ENCODE results near the gene LPO. TPM values are rescaled to one million over a fixed set of nuclear protein-coding genes. Genes with fewer than 3 reads are reported as not detected.

Gene LPO
- total RNA-seq, 1 donor from 2014 or later: not detected

DNA sequence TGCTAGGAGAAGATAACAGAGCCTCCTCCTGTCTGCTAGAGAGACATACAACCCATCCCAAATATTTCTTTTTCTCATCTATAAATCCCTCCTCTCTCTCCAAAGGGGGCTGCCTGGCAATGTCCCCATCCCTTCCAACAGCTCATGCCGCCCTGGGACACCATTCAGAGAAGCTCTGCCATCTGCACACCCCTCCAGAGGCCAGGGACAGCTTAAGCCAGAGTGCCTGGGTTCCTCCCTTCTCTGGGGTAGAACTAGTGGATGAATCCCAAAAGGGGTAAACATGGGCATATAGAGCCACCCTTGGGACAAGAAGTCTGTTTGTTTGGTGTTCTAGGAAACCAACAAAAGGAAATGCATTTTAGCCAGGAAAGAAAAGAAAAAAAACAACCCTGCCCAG, 2.6 kb upstream of the LPO start:
- Mint-ChIP-seq H3K4me3 (no peak overlapping the region), H3K9me3 (no peaks in the 10 kb centered on the region), H3K4me1 (peaks cover 7% of the 10 kb centered on the region), H3K27ac (no peak overlapping the region), H3K27me3 (peaks cover 58% of the 10 kb centered on the region), H3K36me3 (ENCODE audit: low read depth) (no peaks in the 10 kb centered on the region)
- no peak for DNase-seq
- intact Hi-C loops (cut with micrococcal nuclease): no loop called here

DNA sequence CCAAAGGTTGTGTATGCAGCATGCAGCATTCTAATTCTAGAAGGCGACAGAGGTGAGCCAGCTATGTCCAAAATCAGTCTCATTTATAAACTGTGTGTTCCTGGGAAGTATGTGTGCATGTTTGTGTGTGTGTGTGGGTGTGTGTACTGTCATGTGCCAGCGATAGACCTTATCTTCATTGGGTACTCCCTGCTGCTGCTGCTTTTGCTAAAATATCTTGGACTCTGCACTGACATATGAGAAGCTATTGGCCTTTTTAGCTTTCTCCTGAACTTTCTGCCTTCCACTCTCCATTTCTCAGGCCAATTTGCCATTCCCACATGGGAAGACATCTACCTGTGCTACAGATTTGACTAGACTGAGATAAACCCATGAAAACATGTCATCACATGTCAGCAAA, 2.0 kb upstream of the LPO start:
- no peak overlapping the region for H3K4me3 Mint-ChIP-seq
- H3K27me3 Mint-ChIP-seq: peaks cover 60% of the 10 kb centered on the region
- H3K36me3 Mint-ChIP-seq (ENCODE audit: low read depth): no peaks in the 10 kb centered on the region
- no peak for DNase-seq
- peaks cover 7% of the 10 kb centered on the region for H3K4me1 Mint-ChIP-seq
- no peaks in the 10 kb centered on the region for H3K9me3 Mint-ChIP-seq
- intact Hi-C loops (cut with micrococcal nuclease): no loop called here
- no peak overlapping the region for H3K27ac Mint-ChIP-seq

DNA sequence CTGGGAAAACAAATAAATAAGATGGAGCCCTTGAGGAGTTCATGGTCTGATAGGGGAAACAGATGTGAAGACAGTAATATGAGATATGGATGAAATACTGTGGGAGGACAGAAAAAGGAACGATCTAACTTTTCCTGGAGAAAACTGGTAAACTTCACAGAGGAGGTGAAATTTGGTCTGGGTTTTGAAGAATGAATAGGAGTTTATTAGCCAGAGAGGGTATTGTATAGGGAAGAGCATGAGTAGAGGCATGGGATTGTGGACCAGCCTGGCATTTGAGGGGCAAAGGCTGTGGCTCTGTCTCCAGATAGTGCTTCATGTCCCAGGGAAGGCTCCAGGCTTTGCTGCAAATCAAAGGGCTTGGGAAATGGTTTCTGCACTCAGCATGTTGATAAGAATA, 1.6 kb downstream of the LPO start:
- no peak for DNase-seq
- Mint-ChIP-seq H3K36me3 (ENCODE audit: low read depth) (no peaks in the 10 kb centered on the region), H3K4me1 (no peaks in the 10 kb centered on the region), H3K27ac (no peak overlapping the region), H3K27me3 (peaks cover 63% of the 10 kb centered on the region), H3K4me3 (no peak overlapping the region), H3K9me3 (no peaks in the 10 kb centered on the region)
- intact Hi-C loops (cut with micrococcal nuclease): no loop called here

DNA sequence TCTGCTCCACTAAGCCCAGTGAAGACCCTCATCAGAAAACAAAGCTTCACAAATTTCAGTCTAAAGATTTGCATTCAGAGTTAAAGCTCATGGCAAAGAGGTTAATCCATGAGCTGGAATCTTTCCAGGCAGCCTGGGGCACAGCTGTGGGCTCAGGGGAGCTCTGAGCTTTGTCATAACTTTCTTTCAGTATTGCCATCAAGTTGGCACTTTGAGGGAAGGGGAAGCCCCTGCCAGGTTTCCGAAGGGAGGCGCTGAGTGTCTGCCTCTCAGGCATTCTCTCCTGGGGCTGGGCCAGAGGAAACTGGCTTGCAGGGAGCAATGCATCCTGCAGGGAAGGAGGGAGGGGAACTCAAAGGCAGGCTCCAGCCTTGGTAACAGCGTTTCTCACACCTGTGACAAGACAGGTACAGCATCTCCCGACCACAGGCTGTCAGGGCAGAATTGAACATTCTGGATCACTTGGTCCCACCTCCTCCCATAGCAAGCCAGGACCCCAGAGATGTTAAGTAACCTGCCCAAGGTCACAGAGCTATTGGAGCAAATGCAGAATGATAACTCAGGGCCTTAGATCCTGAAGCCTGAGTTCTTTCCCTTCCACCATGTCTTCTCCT, 3.9 kb downstream of the LPO start:
- Mint-ChIP-seq H3K4me1 (no peaks in the 10 kb centered on the region), H3K27ac (no peak overlapping the region), H3K9me3 (no peaks in the 10 kb centered on the region), H3K27me3 (peaks cover 57% of the 10 kb centered on the region), H3K36me3 (ENCODE audit: low read depth) (no peaks in the 10 kb centered on the region), H3K4me3 (no peak overlapping the region)
- intact Hi-C loops (cut with micrococcal nuclease): no loop called here
- no peak for DNase-seq

DNA sequence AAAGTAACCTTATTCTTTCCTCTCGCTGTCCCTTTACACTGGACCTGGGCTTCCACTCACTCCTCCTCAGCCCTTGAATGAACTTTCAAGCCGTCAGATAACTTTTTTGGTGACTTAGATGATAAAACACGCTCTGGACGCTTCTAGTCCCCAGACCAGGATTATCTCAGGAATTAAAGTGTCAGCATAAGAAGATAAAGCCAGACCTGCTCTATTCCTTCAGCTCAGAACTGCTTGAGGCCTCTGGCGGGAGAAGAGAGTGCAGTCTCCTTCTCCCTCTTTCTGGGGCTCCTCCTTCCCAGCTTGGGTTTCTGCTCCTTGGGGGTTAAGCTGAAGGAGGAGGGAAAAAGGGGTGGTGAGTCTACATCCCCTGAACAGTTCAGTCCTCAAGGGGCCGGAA, 6.6 kb downstream of the LPO start:
- no peak for DNase-seq
- Mint-ChIP-seq H3K36me3 (ENCODE audit: low read depth) (no peaks in the 10 kb centered on the region), H3K4me1 (peaks cover 10% of the 10 kb centered on the region), H3K27me3 (peaks cover 45% of the 10 kb centered on the region), H3K4me3 (no peak overlapping the region), H3K27ac (no peak overlapping the region), H3K9me3 (no peaks in the 10 kb centered on the region)
- intact Hi-C loops (cut with micrococcal nuclease): no loop called here

DNA sequence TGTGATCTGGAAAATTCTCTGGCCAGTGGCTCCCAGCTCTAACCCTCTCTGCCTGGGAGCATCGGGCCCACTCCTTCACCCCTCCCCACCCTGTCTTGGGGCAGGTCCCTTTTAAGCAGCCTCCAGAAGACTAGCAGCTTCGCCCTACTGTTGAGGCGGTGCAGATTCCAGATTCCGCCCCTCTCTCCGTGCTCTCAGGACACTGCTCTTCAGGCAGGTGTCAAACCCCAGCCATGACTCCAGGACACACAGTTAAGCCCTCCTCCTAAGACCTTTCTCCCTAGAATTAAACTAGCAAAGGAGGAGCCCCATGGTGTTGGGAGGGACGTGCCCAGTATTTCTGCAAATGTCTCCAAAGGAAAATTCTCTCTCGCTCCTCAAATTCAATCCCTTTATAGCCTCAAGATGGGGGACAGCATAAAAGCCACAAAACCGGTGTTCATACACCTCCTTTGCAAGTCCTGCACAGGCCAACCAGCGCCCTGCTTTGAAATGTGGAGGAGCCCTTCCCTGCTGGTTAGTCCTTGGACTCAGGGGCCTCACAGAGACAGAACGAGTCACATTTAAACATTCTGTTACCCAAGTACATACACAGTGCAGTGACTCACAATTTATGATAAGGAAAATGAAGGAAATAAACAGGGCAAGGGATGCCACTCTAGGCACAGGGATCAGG, 7.2 kb downstream of the LPO start:
- intact Hi-C loops (cut with micrococcal nuclease): no loop called here
- Mint-ChIP-seq H3K36me3 (ENCODE audit: low read depth) (no peaks in the 10 kb centered on the region), H3K27me3 (peaks cover 45% of the 10 kb centered on the region), H3K4me1 (peaks cover 14% of the 10 kb centered on the region), H3K9me3 (no peaks in the 10 kb centered on the region), H3K4me3 (no peak overlapping the region), H3K27ac (no peak overlapping the region)
- no peak for DNase-seq

DNA sequence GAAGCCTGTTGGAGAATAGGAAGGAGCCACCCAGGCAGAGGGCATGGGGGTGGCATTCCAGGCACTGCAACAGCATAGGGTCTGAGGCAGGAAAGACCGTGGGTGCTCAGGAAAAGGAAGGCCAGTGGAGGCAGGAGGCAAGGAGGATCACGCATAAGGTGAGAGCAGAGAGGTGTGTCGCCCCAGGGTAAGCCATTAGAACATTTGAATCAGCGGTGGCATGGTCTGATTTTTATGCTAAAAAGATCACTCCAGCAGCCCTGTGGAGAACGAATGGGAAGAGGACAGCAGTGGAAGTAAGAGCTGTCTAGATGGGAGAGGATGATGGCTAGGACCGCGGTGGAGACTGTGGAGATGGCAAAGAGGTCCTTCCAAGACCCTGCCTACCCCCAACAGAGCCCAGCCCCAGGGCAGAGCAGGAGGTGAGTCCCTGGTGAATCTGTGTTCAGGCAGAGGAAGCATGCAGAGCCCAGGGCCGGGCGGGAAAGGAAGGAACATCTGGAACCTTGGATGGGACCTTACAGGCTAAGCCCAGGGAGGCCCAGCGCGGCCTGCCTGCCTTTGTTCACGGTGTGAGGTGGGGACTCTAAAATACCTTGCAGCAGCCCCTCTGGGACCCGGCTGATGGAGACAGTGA, 7.8 kb downstream of the LPO start:
- intact Hi-C loops (cut with micrococcal nuclease): no loop called here
- H3K9me3 Mint-ChIP-seq: no peaks in the 10 kb centered on the region
- H3K36me3 Mint-ChIP-seq (ENCODE audit: low read depth): no peaks in the 10 kb centered on the region
- no peak overlapping the region for H3K4me3 Mint-ChIP-seq
- peaks cover 48% of the 10 kb centered on the region for H3K27me3 Mint-ChIP-seq
- no peak overlapping the region for H3K27ac Mint-ChIP-seq
- H3K4me1 Mint-ChIP-seq: peaks cover 14% of the 10 kb centered on the region
- no peak for DNase-seq

DNA sequence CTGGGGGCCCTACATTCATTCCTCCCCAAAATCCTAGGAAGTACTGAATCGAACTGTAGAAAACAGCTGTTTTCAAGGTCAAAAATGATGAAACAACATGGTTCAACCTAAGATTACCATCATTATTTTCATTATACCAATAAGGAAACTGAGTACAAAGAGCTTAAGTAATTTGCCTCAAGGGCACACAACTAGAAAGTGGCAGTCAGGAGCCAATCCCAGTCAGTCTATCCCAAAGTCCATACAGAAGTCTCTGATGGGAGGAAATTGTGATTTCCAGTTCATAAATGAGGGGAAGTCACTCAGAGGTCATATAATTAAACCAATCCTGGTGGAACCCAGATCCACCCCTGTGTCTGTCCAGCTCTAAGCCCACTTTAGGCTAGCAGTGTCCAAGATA, 8.4 kb downstream of the LPO start:
- Mint-ChIP-seq H3K36me3 (ENCODE audit: low read depth) (no peaks in the 10 kb centered on the region), H3K4me3 (no peak overlapping the region), H3K9me3 (no peaks in the 10 kb centered on the region), H3K4me1 (peaks cover 14% of the 10 kb centered on the region), H3K27ac (no peak overlapping the region), H3K27me3 (peaks cover 48% of the 10 kb centered on the region)
- DNase-seq: no peak
- intact Hi-C loops (cut with micrococcal nuclease): no loop called here

DNA sequence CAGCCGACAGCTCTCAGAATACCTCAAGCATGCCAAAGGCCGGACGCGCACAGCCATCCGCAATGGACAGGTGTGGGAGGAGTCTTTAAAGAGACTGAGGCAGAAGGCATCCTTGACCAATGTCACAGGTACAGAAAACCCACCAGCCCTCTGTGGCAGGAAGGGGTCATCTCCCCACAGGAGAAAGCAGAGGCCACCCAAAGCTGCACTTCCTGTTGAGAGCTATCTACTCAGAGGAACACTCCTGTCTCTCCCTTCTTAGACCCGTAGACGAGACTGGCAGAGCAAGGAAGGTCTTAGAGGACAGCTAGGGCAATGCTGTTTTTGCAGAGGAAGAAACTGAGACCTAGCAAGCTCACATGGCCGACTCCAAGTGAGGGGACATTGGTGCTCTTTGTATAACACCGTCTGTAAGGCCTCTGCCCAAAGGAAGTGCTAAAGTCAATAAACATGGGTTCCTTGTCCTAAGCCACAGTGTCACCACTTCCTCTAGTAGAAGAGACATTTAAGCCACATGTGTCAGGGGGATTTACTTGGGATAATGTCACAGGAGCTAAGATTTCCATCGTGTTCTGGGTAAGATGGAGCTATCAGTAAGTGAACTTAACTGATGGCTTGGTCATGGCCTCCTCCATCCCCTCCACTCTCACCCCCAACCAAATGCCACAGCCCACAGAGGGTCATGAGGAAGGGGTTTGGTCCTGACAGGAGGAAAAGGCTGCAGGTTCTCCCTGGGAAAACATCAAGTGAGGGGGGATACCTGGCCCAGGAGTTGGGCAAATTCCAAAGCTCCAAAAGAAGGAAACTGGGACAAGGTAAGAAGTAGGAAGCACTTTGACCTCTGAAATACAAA, 9.4 kb downstream of the LPO start:
- intact Hi-C loops (cut with micrococcal nuclease): loop anchor here (2.0 kb wide), 1 partner anchor 199 kb away; no protein-coding TSS in a partner anchor
- no peaks in the 10 kb centered on the region for H3K9me3 Mint-ChIP-seq
- no peak for DNase-seq

DNA sequence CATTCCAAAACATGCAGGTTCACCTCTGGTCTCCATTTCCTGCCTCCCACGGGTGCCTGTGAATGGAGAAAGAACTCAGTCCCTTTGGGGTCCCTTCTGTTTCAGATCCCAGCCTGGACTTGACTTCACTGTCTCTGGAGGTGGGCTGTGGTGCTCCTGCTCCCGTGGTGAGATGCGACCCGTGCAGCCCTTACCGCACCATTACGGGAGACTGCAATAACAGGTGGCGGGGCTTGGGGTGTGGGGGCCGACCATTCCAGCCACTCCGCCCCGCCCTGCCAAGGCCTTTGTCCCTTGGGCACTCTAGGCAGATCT, 10.5 kb downstream of the LPO start:
- H3K27ac Mint-ChIP-seq: peak overlapping the region; percentile 15
- H3K4me3 Mint-ChIP-seq: peak overlapping the region; percentile 84
- H3K9me3 Mint-ChIP-seq: no peaks in the 10 kb centered on the region
- peaks cover 14% of the 10 kb centered on the region for H3K4me1 Mint-ChIP-seq
- no peak for DNase-seq
- H3K36me3 Mint-ChIP-seq (ENCODE audit: low read depth): no peaks in the 10 kb centered on the region
- H3K27me3 Mint-ChIP-seq: peaks cover 53% of the 10 kb centered on the region
- intact Hi-C loops (cut with micrococcal nuclease): loop anchor here (2.0 kb wide), 1 partner anchor 198 kb away; no protein-coding TSS in a partner anchor

More for the DNA sequence above, 9.4 kb downstream of the LPO start:
- peaks cover 53% of the 10 kb centered on the region for H3K27me3 Mint-ChIP-seq
- no peak overlapping the region for H3K27ac Mint-ChIP-seq
- H3K4me3 Mint-ChIP-seq: no peak overlapping the region
- H3K36me3 Mint-ChIP-seq (ENCODE audit: low read depth): no peaks in the 10 kb centered on the region
- peaks cover 14% of the 10 kb centered on the region for H3K4me1 Mint-ChIP-seq

DNA sequence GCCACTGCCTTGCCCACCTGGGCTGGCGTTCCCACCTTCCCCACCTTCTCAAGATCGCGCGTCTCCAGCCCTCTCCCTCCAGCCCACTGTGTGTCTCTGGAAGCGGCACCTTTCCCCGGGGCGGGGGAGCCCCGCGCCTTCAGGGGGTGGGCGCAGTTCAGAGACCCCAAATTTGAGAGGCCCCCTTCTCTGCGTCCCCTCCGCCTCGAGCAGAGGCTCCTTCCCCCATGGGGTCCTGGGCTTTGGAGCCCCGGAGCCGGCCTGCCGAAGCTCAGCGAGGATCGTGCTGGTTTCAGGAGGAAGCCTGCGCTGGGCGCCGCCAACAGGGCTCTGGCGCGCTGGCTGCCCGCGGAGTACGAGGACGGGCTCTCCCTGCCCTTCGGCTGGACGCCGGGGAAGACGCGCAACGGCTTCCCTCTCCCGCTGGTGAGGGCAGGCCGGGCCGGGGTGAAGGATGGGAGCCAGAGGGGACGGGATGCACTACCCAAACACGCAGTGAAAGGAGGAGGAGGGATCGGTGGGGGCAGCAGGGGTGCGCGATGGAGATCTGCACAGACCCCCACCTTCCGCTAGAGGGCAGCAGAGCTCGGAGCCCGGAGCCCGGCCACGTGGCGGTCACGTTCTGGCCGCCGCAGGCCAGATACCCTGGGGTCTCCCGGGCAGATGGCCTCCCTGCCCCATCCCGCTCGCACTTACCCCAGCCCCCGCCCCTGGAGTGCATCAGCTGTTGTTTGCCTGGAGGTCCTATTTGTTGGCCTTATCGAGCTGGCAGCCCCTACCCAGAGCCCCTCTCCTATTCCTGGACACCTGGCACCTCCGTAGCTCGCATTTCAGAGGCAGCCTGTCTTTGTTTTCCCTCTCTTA, 11.1 kb downstream of the LPO start:
- intact Hi-C loops (cut with micrococcal nuclease): loop anchor here (2.0 kb wide), 1 partner anchor 197 kb away; no protein-coding TSS in a partner anchor
- Mint-ChIP-seq H3K4me3 (peak overlapping the region; percentile 84), H3K27me3 (peaks cover 53% of the 10 kb centered on the region), H3K9me3 (no peaks in the 10 kb centered on the region), H3K27ac (peak overlapping the region; percentile 67), H3K36me3 (ENCODE audit: low read depth) (no peaks in the 10 kb centered on the region), H3K4me1 (peaks cover 14% of the 10 kb centered on the region)
- peak; percentile 92 for DNase-seq

DNA sequence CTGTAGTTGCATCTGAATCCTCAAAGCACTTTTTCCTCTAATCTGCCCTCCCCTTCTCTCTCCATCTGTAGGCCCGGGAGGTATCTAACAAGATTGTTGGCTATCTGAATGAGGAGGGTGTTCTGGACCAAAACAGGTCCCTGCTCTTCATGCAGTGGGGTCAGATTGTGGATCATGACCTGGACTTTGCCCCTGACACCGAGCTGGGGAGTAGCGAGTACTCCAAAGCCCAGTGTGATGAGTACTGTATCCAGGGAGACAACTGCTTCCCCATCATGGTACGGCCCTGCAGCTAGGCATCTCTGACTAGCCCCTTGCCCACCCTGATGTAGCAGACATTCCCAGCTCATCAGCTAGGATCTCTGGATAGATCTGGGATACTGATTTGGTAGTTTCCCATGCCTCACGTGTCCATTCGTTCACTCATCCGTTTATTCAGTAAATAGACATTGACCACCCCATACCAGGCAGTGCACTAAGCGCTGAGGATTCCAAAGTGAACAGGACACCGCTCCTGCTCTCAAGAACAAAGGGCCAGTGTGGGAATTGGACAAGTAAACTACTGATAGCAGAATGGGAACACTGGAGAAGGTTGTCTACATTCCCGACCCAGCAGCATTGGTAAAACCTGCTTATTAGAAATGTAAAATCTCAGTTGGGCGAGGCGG, 12.1 kb downstream of the LPO start:
- H3K4me1 Mint-ChIP-seq: peaks cover 14% of the 10 kb centered on the region
- H3K27ac Mint-ChIP-seq: peak overlapping the region; percentile 11
- no peak for DNase-seq
- H3K27me3 Mint-ChIP-seq: peaks cover 58% of the 10 kb centered on the region
- no peaks in the 10 kb centered on the region for H3K9me3 Mint-ChIP-seq
- peak overlapping the region; percentile 84 for H3K4me3 Mint-ChIP-seq
- H3K36me3 Mint-ChIP-seq (ENCODE audit: low read depth): no peaks in the 10 kb centered on the region
- intact Hi-C loops (cut with micrococcal nuclease): no loop called here

DNA sequence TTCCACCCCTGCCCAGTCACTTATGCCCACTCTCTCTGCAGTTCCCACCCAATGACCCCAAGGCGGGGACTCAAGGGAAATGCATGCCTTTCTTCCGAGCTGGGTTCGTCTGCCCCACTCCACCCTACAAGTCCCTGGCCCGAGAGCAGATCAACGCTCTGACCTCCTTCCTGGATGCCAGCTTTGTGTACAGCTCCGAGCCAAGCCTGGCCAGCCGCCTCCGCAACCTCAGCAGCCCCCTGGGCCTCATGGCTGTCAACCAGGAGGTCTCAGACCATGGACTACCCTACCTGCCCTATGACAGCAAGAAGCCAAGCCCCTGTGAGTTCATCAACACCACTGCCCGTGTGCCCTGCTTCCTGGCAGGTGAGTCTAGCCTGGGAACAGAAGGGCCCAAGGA, 13.8 kb downstream of the LPO start:
- H3K27me3 Mint-ChIP-seq: peaks cover 58% of the 10 kb centered on the region
- no peak overlapping the region for H3K27ac Mint-ChIP-seq
- no peak for DNase-seq
- intact Hi-C loops (cut with micrococcal nuclease): no loop called here
- H3K9me3 Mint-ChIP-seq: no peaks in the 10 kb centered on the region
- peaks cover 14% of the 10 kb centered on the region for H3K4me1 Mint-ChIP-seq
- H3K36me3 Mint-ChIP-seq (ENCODE audit: low read depth): no peaks in the 10 kb centered on the region
- no peak overlapping the region for H3K4me3 Mint-ChIP-seq
